WTC11 (cell line): Measurements from ENCODE around the gene HAND2.

Experiments used
- ETV6 ChIP-seq: sonication (generic); formaldehyde crosslinking; IDR thresholded peaks from 2 replicates; pipeline ENCODE4 v1.8.1; 2022; ENCODE audit warnings: mild to moderate bottlenecking, missing genetic modification reagents
- GABPB1 ChIP-seq: sonication (generic); formaldehyde crosslinking; IDR thresholded peaks from 2 replicates; pipeline ENCODE4 v1.8.1; 2023; ENCODE audit warnings: mild to moderate bottlenecking, missing genetic modification reagents
- RORB ChIP-seq: fragments of 250-450 bp; sonication (Bioruptor Pico); IDR thresholded peaks from 2 replicates; pipeline ENCODE4 v1.9.0; 2021; ENCODE audit warnings: mild to moderate bottlenecking
- SP1 ChIP-seq: sonication (generic); formaldehyde crosslinking; conservative IDR thresholded peaks from 2 replicates; pipeline ENCODE4 v1.8.1; 2022; ENCODE audit warnings: missing genetic modification reagents
- ZBTB21 ChIP-seq: sonication (generic); formaldehyde crosslinking; IDR thresholded peaks from 2 replicates; pipeline ENCODE4 v1.8.1; 2023; ENCODE audit warnings: mild to moderate bottlenecking, missing genetic modification reagents, borderline replicate concordance
- TF ChIP-seq, protein P1 (sequence below): fragments of 200-600 bp; IDR thresholded peaks from 2 replicates; pipeline ENCODE4 v1.8.0; 2022; ENCODE audit warnings: antibody characterized with exemption
- TF ChIP-seq, protein P2 (sequence below): sonication (generic); formaldehyde crosslinking; IDR thresholded peaks from 2 replicates; pipeline ENCODE4 v1.8.0; 2022; ENCODE audit warnings: mild to moderate bottlenecking, missing genetic modification reagents

DNA sequence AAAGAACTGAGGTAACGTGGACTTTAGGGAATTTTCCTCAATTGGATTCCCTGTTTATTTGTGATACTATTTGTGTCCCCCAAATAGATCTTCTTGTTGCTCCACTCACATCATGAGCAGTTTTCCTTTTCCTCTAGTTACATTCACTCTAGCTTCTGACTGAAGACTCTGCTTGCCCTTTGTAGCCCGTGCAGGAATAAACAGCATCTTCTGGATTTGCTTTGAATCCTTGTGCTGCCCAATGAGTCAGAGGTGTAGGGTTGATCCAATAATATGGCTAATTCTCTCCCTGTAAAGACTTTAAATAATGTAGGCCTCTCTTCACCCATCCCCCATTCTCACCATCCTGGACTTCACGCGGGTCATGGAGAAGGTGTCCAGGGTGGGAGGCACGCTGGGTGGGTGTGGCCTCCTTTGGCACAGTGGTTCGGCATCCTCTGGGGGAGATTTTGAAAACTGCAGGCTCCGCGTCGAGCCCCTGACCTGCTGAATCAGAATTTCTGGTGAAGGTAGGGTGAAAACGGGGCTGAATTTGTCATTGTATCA, 9.0 kb downstream of the HAND2 start:
- TF ChIP-seq, protein P1, sequence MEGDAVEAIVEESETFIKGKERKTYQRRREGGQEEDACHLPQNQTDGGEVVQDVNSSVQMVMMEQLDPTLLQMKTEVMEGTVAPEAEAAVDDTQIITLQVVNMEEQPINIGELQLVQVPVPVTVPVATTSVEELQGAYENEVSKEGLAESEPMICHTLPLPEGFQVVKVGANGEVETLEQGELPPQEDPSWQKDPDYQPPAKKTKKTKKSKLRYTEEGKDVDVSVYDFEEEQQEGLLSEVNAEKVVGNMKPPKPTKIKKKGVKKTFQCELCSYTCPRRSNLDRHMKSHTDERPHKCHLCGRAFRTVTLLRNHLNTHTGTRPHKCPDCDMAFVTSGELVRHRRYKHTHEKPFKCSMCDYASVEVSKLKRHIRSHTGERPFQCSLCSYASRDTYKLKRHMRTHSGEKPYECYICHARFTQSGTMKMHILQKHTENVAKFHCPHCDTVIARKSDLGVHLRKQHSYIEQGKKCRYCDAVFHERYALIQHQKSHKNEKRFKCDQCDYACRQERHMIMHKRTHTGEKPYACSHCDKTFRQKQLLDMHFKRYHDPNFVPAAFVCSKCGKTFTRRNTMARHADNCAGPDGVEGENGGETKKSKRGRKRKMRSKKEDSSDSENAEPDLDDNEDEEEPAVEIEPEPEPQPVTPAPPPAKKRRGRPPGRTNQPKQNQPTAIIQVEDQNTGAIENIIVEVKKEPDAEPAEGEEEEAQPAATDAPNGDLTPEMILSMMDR = no peak
- no peak for TF ChIP-seq SP1 (CRISPR knock-in tag)
- no peak for TF ChIP-seq RORB (CRISPR knock-in tag)
- TF ChIP-seq, protein P2, sequence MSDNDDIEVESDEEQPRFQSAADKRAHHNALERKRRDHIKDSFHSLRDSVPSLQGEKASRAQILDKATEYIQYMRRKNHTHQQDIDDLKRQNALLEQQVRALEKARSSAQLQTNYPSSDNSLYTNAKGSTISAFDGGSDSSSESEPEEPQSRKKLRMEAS (CRISPR knock-in tag) = no peak
- TF ChIP-seq GABPB1 (CRISPR knock-in tag) = no peak
- TF ChIP-seq ZBTB21 = no peak
- no peak for TF ChIP-seq ETV6 (CRISPR knock-in tag)
